Measurements from ENCODE around the gene NNT.
"Not testable (repeated sequence)": the region's sequence is repeated elsewhere in the genome, so short reads cannot be mapped to it uniquely, and the experiment has no call there.

The NNT gene

GRCh38 chr5:43592363-43592762, 10.6 kb upstream of the NNT start:
- ATAC-seq: no peak

GRCh38 chr5:43598927-43599326, 4.1 kb upstream of the NNT start:
- ATAC-seq: not testable (repeated sequence)

More at GRCh38 chr5:43592363-43592762, 10.6 kb upstream of the NNT start:
- no peak for TF ChIP-seq ZNF565 (CRISPR knock-in tag; conservative IDR thresholded peaks at IDR 0.05; ENCODE audit: low read depth)
- no peak for TF ChIP-seq ISL1 (CRISPR knock-in tag; IDR thresholded peaks at IDR 0.05)
- no peak for TF ChIP-seq ZC3H10 (CRISPR knock-in tag; IDR thresholded peaks at IDR 0.05)
- no peak for TF ChIP-seq SNAI2 (CRISPR knock-in tag; IDR thresholded peaks at IDR 0.05)
- no peak for TF ChIP-seq TSHZ2 (CRISPR knock-in tag; IDR thresholded peaks at IDR 0.05)
- TF ChIP-seq ZNF70 (CRISPR knock-in tag; IDR thresholded peaks at IDR 0.05): no peak
- TF ChIP-seq POU6F1 (CRISPR knock-in tag; IDR thresholded peaks at IDR 0.05; ENCODE audit: borderline replicate concordance, low read depth): no peak
- TF ChIP-seq ZFP30 (CRISPR knock-in tag; IDR thresholded peaks at IDR 0.05): no peak
- no peak for TF ChIP-seq ARNTL (CRISPR knock-in tag; IDR thresholded peaks at IDR 0.05; ENCODE audit: borderline replicate concordance, low read depth)
- TF ChIP-seq CSDC2 (CRISPR knock-in tag; IDR thresholded peaks at IDR 0.05): no peak
- TF ChIP-seq CREB5 (CRISPR knock-in tag; IDR thresholded peaks at IDR 0.05; ENCODE audit: low read depth): no peak
- TF ChIP-seq GLIS3 (CRISPR knock-in tag; IDR thresholded peaks at IDR 0.05): no peak

GRCh38 chr5:43601454-43602260, 1.3 kb upstream of the NNT start:
- peak; percentile 24; the same call in 2 of the 3 replicates for ATAC-seq
- TF ChIP-seq TCF4 (CRISPR knock-in tag; IDR thresholded peaks at IDR 0.05; ENCODE audit: borderline replicate concordance) (no peak), SNAI2 (CRISPR knock-in tag; IDR thresholded peaks at IDR 0.05) (no peak), CREB5 (CRISPR knock-in tag; IDR thresholded peaks at IDR 0.05; ENCODE audit: low read depth) (no peak)

- no peak for TF ChIP-seq TOX (CRISPR knock-in tag; IDR thresholded peaks at IDR 0.05; ENCODE audit: borderline replicate concordance)
- ATAC-seq: peak; percentile 70
Measured at GRCh38 chr5:43603344-43604217, 601 bp downstream of the NNT start.

- no peak for TF ChIP-seq SNAI2 (CRISPR knock-in tag; IDR thresholded peaks at IDR 0.05)
- no peak for TF ChIP-seq ARNTL (CRISPR knock-in tag; IDR thresholded peaks at IDR 0.05; ENCODE audit: borderline replicate concordance, low read depth)
- TF ChIP-seq POU6F1 (CRISPR knock-in tag; IDR thresholded peaks at IDR 0.05; ENCODE audit: borderline replicate concordance, low read depth): no peak
- no peak for TF ChIP-seq BACH2 (CRISPR knock-in tag; IDR thresholded peaks at IDR 0.05; ENCODE audit: borderline replicate concordance)
- no peak for TF ChIP-seq ISL1 (CRISPR knock-in tag; IDR thresholded peaks at IDR 0.05)
- TF ChIP-seq TSHZ2 (CRISPR knock-in tag; IDR thresholded peaks at IDR 0.05): no peak
- no peak for TF ChIP-seq OSR1 (CRISPR knock-in tag; IDR thresholded peaks at IDR 0.05)
- ATAC-seq: no peak
Measured at GRCh38 chr5:43604699-43605098, 1.7 kb downstream of the NNT start.
